ENCODE results near the gene CRISPLD2.

Gene CRISPLD2

GRCh38 chr16:84893849-84894599 is 74.2 kb downstream of the CRISPLD2 start:
- no peak overlapping the region for H3K4me2 ChIP-seq (ENCODE audit: low read depth, low read length, poor library complexity, severe bottlenecking)
- no peak overlapping the region for H2AFZ ChIP-seq (ENCODE audit: low read length)
- no peaks in the 10 kb centered on the region for H3K36me3 ChIP-seq (ENCODE audit: insufficient read depth, low read length)
- H3K79me2 ChIP-seq (ENCODE audit: insufficient read depth, low read length) = no peaks in the 10 kb centered on the region
- H3K9me2 ChIP-seq (replicated peaks; ENCODE audit: low read depth, low read length) = no peaks in the 10 kb centered on the region
- no peaks in the 10 kb centered on the region for H4K20me1 ChIP-seq (ENCODE audit: insufficient read depth, low read length, poor library complexity, severe bottlenecking)
- no peaks in the 10 kb centered on the region for H3K9me3 ChIP-seq (ENCODE audit: insufficient read depth, low read depth, low read length)
- no peaks in the 10 kb centered on the region for H3F3A ChIP-seq (ENCODE audit: low read depth)
- no peaks in the 10 kb centered on the region for H3K4me1 ChIP-seq (ENCODE audit: insufficient read depth, low read length, poor library complexity, severe bottlenecking)
- no peak for TF ChIP-seq CTCF (conservative IDR thresholded peaks at IDR 0.05; ENCODE audit: low read length)
- no peak for TF ChIP-seq EZH2phosphoT487 (IDR thresholded peaks at IDR 0.05; ENCODE audit: borderline replicate concordance)
- no peaks in the 10 kb centered on the region for H3K27me3 ChIP-seq (ENCODE audit: insufficient read depth, low read length, poor library complexity, severe bottlenecking)
- H3K9ac ChIP-seq (ENCODE audit: low read depth, low read length, poor library complexity, severe bottlenecking) = no peak overlapping the region
- no peak overlapping the region for H3K4me3 ChIP-seq (ENCODE audit: low read length, poor library complexity, severe bottlenecking)

- Histone ChIP-seq H4K20me1 (ENCODE audit: insufficient read depth, low read length, poor library complexity, severe bottlenecking) (no peaks in the 10 kb centered on the region), H3K4me2 (ENCODE audit: low read depth, low read length, poor library complexity, severe bottlenecking) (no peak overlapping the region), H3K9me3 (ENCODE audit: insufficient read depth, low read depth, low read length) (no peaks in the 10 kb centered on the region), H3K36me3 (ENCODE audit: insufficient read depth, low read length) (no peaks in the 10 kb centered on the region), H3K4me1 (ENCODE audit: insufficient read depth, low read length, poor library complexity, severe bottlenecking) (no peaks in the 10 kb centered on the region), H3F3A (ENCODE audit: low read depth) (no peaks in the 10 kb centered on the region), H3K79me2 (ENCODE audit: insufficient read depth, low read length) (no peaks in the 10 kb centered on the region), H3K4me3 (ENCODE audit: low read length, poor library complexity, severe bottlenecking) (no peak overlapping the region), H3K9me2 (replicated peaks; ENCODE audit: low read depth, low read length) (no peaks in the 10 kb centered on the region), H3K9ac (ENCODE audit: low read depth, low read length, poor library complexity, severe bottlenecking) (no peak overlapping the region), H3K27me3 (ENCODE audit: insufficient read depth, low read length, poor library complexity, severe bottlenecking) (no peaks in the 10 kb centered on the region), H2AFZ (ENCODE audit: low read length) (no peak overlapping the region)
- TF ChIP-seq EZH2phosphoT487 (IDR thresholded peaks at IDR 0.05; ENCODE audit: borderline replicate concordance) (no peak), CTCF (conservative IDR thresholded peaks at IDR 0.05; ENCODE audit: low read length) (no peak)
Observed at GRCh38 chr16:84895016-84895415, 75.2 kb downstream of the CRISPLD2 start.

GRCh38 chr16:84896847-84897246 is 77.1 kb downstream of the CRISPLD2 start:
- H4K20me1 ChIP-seq (ENCODE audit: insufficient read depth, low read length, poor library complexity, severe bottlenecking) = no peaks in the 10 kb centered on the region
- H3K27me3 ChIP-seq (ENCODE audit: insufficient read depth, low read length, poor library complexity, severe bottlenecking) = no peaks in the 10 kb centered on the region
- no peak for TF ChIP-seq CTCF (conservative IDR thresholded peaks at IDR 0.05; ENCODE audit: low read length)
- no peak for TF ChIP-seq EZH2phosphoT487 (IDR thresholded peaks at IDR 0.05; ENCODE audit: borderline replicate concordance)
- H3F3A ChIP-seq (ENCODE audit: low read depth) = no peaks in the 10 kb centered on the region
- H3K4me1 ChIP-seq (ENCODE audit: insufficient read depth, low read length, poor library complexity, severe bottlenecking) = no peaks in the 10 kb centered on the region
- H3K36me3 ChIP-seq (ENCODE audit: insufficient read depth, low read length) = no peaks in the 10 kb centered on the region
- no peak overlapping the region for H3K4me3 ChIP-seq (ENCODE audit: low read length, poor library complexity, severe bottlenecking)
- no peaks in the 10 kb centered on the region for H3K9me2 ChIP-seq (replicated peaks; ENCODE audit: low read depth, low read length)
- H3K79me2 ChIP-seq (ENCODE audit: insufficient read depth, low read length) = no peaks in the 10 kb centered on the region
- H3K9ac ChIP-seq (ENCODE audit: low read depth, low read length, poor library complexity, severe bottlenecking) = no peak overlapping the region
- no peak overlapping the region for H2AFZ ChIP-seq (ENCODE audit: low read length)
- H3K9me3 ChIP-seq (ENCODE audit: insufficient read depth, low read depth, low read length) = no peaks in the 10 kb centered on the region
- H3K4me2 ChIP-seq (ENCODE audit: low read depth, low read length, poor library complexity, severe bottlenecking) = no peak overlapping the region

Data from Loucy (cell line).